Keratinocyte (primary cell): ENCODE measurements around the gene LSM12. TPM values are rescaled to one million over a fixed set of nuclear protein-coding genes. Genes with fewer than 3 reads are reported as not detected.
A peak's percentile ranks its signal among the peaks of the same experiment; 100 is the strongest.

Experiments used
- DNase-seq: peaks from one replicate; pipeline ENCODE4 v3.0.0-alpha.2; 2011; ENCODE audit warnings: low read depth, missing footprints, low spot score
- FAIRE-seq: peaks from 2 replicates; lab custom pipeline; 2011; peaks lifted over from hg19 to GRCh38; lab: Jason Lieb, UNC
- H2AFZ ChIP-seq: 2 replicates; pipeline ENCODE4 v1.6.0; 2012; ENCODE audit warnings: low read length, control low read depth, inconsistent platforms; ENCODE audit not compliant: control insufficient read depth
- H3K27ac ChIP-seq: 2 replicates; pipeline ENCODE4 v1.5.1; 2011; ENCODE audit warnings: low read length; ENCODE audit not compliant: control insufficient read depth, insufficient read depth
- H3K27me3 ChIP-seq: 3 replicates; pipeline ENCODE4 v1.6.0; 2011; ENCODE audit warnings: low read length; ENCODE audit not compliant: control insufficient read depth, insufficient read depth; ENCODE audit errors: extremely low read depth
- H3K36me3 ChIP-seq, 2 experiments: 2 replicates in 1 of 2; 3 replicates in 1 of 2; pipeline ENCODE4 v1.5.1; 2011; ENCODE audit warnings: low read length in 2 of 2, mild to moderate bottlenecking in 1 of 2; ENCODE audit not compliant: control insufficient read depth in 2 of 2, insufficient read depth in 2 of 2; ENCODE audit errors: extremely low read depth in 1 of 2
- H3K4me1 ChIP-seq: 3 replicates; pipeline ENCODE4 v1.5.1; 2011; ENCODE audit warnings: low read length; ENCODE audit not compliant: control insufficient read depth, insufficient read depth; ENCODE audit errors: extremely low read depth
- H3K4me2 ChIP-seq: 3 replicates; pipeline ENCODE4 v1.6.0; 2011; ENCODE audit warnings: low read depth, low read length; ENCODE audit not compliant: control insufficient read depth, insufficient read depth; ENCODE audit errors: extremely low read depth
- H3K4me3 ChIP-seq, 3 experiments: fragments of 200-600 bp in 1 of 3; sonication (generic) in 1 of 3; 2 replicates in 2 of 3; 3 replicates in 1 of 3; pipeline ENCODE4 v1.5.1; 2011 to 2016; ENCODE audit warnings: low read length in 3 of 3, mild to moderate bottlenecking in 3 of 3, control low read depth in 2 of 3, inconsistent platforms in 1 of 3, low read depth in 1 of 3, mixed read lengths in 1 of 3, mixed run types in 1 of 3, moderate library complexity in 1 of 3; ENCODE audit not compliant: control insufficient read depth in 2 of 3, insufficient read depth in 2 of 3; ENCODE audit errors: extremely low read depth in 1 of 3
- H3K79me2 ChIP-seq: 2 replicates; pipeline ENCODE4 v1.6.0; 2012; ENCODE audit warnings: low read length; ENCODE audit not compliant: control insufficient read depth, insufficient read depth
- H3K9ac ChIP-seq: 3 replicates; pipeline ENCODE4 v1.6.0; 2011; ENCODE audit warnings: low read length; ENCODE audit not compliant: control insufficient read depth, insufficient read depth; ENCODE audit errors: extremely low read depth
- H3K9me1 ChIP-seq: 3 replicates; pipeline ENCODE4 v1.6.0; 2011; ENCODE audit warnings: low read length; ENCODE audit not compliant: control insufficient read depth, insufficient read depth; ENCODE audit errors: extremely low read depth
- H3K9me3 ChIP-seq: 2 replicates; pipeline ENCODE4 v1.5.1; 2012; ENCODE audit warnings: low read depth, low read length; ENCODE audit not compliant: control insufficient read depth
- H4K20me1 ChIP-seq: 3 replicates; pipeline ENCODE4 v1.6.0; 2011; ENCODE audit warnings: low read length; ENCODE audit not compliant: control insufficient read depth, insufficient read depth; ENCODE audit errors: extremely low read depth
- EZH2 ChIP-seq: IDR thresholded peaks from one replicate; pipeline ENCODE4 v1.6.1; 2012; ENCODE audit warnings: inconsistent platforms, mild to moderate bottlenecking, low read length, moderate library complexity
- dilution Hi-C: fragments of 300-500 bp; cut with MboI; formaldehyde crosslinking; loops from one replicate; pipeline ENCODE4 v1.7.0; 2020; ENCODE audit warnings: low sequenced_read_pairs; ENCODE audit not compliant: extremely low pct_ligation_motif_present
- polyA plus RNA-seq, 5 experiments: library from polyadenylated mRNA; depleted of rRNA in 3 of 5; stranded (reverse) in 3 of 5; stranded (forward) in 1 of 5; unstranded in 1 of 5; fragments of >200 nt; gene quantifications; 1 replicate in 1 of 5; 2 replicates in 3 of 5; 3 replicates in 1 of 5; pipeline versions ENCODE4 v1.2.1 to v1.2.3, GENCODE V29; 2011 to 2012; ENCODE audit warnings: missing spikeins in 2 of 5, low read depth in 1 of 5, low replicate concordance in 1 of 5
- TF ChIP-seq, protein P1 (sequence below), 3 experiments: IDR thresholded peaks in 1 of 3; conservative IDR thresholded peaks in 1 of 3; optimal IDR thresholded peaks in 1 of 3; 2 replicates in 2 of 3; 3 replicates in 1 of 3; pipeline versions ENCODE3 to v1.5.1; 2011; ENCODE audit warnings: low read length in 3 of 3, mild to moderate bottlenecking in 3 of 3, moderate library complexity in 2 of 3, control low read depth in 1 of 3, inconsistent platforms in 1 of 3; ENCODE audit not compliant: insufficient read depth in 2 of 3; ENCODE audit errors: extremely low read depth in 1 of 3

LSM12 gene
- polyA plus RNA-seq, 1 donor (not counting 4 experiments of a cell fraction or from before 2014, with no cell fraction given), result 49.5 TPM

DNA sequence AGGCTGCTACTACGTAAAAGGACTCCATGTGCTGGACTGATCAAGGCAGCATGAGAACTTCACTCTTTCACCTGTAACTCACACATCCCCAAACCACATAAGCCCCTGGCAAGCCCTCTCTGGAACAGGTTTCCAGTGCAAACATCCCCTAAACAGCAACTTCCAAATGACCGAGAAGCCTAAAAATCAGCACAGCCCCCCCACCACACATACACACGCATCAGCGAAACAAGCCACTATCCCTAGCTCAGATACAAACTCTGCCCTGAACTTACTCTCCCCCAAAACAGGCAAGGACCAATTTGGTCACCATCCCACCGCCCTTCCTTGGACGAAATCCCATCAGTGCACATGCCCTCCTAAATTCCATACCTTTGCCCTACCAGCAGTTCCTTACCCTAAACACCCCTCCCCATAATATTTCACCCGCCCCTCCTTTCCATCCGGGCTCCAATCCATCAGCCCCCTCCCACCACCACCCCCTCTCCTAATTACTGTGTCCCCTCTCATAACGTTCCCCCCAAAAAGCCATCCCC lies 735 bp downstream of the LSM12 start:
- Histone ChIP-seq H3K4me2 (peak overlapping the region; percentile 91), H3K27ac (peak overlapping the region; percentile 90), H3K4me1 (peaks cover 13% of the 10 kb centered on the region), H3K9me1 (no peaks in the 10 kb centered on the region), H2AFZ (no peak overlapping the region), H3K4me3 (peak overlapping the region; percentile 93 to 98 (median 98)), H3K36me3 (peaks cover 3 to 15% of the 10 kb centered on the region in 2 experiments), H3K9ac (peak overlapping the region; percentile 92), H3K79me2 (peaks cover 54% of the 10 kb centered on the region), H3K9me3 (no peaks in the 10 kb centered on the region), H4K20me1 (no peaks in the 10 kb centered on the region), H3K27me3 (no peaks in the 10 kb centered on the region)
- FAIRE-seq, result no peak
- dilution Hi-C loops, result no loop called here
- no peak for TF ChIP-seq EZH2
- TF ChIP-seq, protein P1, sequence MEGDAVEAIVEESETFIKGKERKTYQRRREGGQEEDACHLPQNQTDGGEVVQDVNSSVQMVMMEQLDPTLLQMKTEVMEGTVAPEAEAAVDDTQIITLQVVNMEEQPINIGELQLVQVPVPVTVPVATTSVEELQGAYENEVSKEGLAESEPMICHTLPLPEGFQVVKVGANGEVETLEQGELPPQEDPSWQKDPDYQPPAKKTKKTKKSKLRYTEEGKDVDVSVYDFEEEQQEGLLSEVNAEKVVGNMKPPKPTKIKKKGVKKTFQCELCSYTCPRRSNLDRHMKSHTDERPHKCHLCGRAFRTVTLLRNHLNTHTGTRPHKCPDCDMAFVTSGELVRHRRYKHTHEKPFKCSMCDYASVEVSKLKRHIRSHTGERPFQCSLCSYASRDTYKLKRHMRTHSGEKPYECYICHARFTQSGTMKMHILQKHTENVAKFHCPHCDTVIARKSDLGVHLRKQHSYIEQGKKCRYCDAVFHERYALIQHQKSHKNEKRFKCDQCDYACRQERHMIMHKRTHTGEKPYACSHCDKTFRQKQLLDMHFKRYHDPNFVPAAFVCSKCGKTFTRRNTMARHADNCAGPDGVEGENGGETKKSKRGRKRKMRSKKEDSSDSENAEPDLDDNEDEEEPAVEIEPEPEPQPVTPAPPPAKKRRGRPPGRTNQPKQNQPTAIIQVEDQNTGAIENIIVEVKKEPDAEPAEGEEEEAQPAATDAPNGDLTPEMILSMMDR (optimal IDR thresholded peaks at IDR 0.05 in 1 of 3, IDR thresholded peaks at IDR 0.05 in 1 of 3, conservative IDR thresholded peaks at IDR 0.05 in 1 of 3; ENCODE audit: extremely low read depth in 1 of 3, insufficient read depth in 2 of 3, low read length in 3 of 3), result no peak
- DNase-seq, result no peak

DNA sequence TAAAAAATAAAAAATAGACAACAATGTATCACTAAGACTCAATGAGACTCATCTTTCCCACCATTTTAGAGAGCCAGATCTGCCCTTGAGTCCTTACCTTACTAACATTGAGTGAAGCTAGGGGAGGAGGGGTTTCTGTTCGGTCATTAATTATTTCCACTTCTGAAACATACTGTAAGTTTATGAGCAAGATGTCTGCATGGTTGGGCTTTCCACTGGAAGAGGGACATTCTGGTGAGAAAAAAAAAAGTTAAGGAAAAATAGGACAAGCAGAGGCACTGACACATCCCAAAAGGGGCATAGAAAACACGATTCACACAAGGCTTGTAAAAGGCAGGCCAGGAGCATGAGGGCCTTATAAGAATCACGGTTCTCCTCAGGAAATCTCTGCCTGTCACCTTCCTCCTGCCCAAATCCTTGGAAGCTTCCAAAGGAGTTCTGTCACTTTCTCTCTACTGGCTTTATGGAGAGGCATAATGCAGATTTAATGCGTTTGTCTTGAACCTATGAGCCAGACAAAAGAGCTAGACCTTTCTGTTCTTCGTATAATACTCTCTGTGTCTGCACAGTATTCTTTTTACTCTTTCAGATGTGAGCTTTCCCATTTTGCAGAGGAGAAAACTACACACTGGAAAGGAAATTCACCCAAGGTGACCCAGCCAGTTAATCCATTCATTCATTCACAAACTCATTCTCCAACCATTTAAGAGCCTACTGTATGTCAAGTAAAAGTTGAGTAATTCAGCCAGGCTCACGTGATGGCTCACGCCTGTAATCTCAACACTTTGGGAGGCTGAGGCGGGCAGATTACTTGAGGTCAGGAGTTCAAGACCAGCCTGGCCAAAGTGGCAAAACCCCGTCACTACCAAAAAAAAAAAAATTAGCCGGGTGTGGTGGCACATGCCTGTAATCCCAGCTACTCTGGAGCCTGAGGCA lies 2.5 kb downstream of the LSM12 start:
- Histone ChIP-seq H3K27me3 (no peaks in the 10 kb centered on the region), H4K20me1 (peaks cover 3% of the 10 kb centered on the region), H3K9me3 (no peaks in the 10 kb centered on the region), H3K9me1 (no peaks in the 10 kb centered on the region), H2AFZ (no peak overlapping the region), H3K4me1 (peaks cover 5% of the 10 kb centered on the region), H3K4me3 (no peak overlapping the region), H3K9ac (no peak overlapping the region), H3K36me3 (peaks cover 6 to 18% of the 10 kb centered on the region in 2 experiments), H3K4me2 (no peak overlapping the region), H3K79me2 (peaks cover 69% of the 10 kb centered on the region), H3K27ac (no peak overlapping the region)
- dilution Hi-C loops, result no loop called here
- no peak for DNase-seq
- no peak for TF ChIP-seq EZH2
- TF ChIP-seq, protein P1 (optimal IDR thresholded peaks at IDR 0.05 in 1 of 3, IDR thresholded peaks at IDR 0.05 in 1 of 3, conservative IDR thresholded peaks at IDR 0.05 in 1 of 3; ENCODE audit: extremely low read depth in 1 of 3, insufficient read depth in 2 of 3, low read length in 3 of 3), result no peak
- FAIRE-seq, result no peak
